Ovary (tissue), 9 donors: Measurements from ENCODE around the gene GYG2. TPM values are rescaled to one million over a fixed set of nuclear protein-coding genes. Genes with fewer than 3 reads are reported as not detected.

Experiments used
- DNase-seq, 5 donors: peaks; one replicate each; pipeline ENCODE4 v3.0.0-alpha.2; 2019 to 2020
- H3K27ac ChIP-seq, 2 donors: fragments of 200-600 bp; one replicate each; pipeline versions ENCODE4 v1.5.1 to v1.8.0; 2019 to 2022
- H3K27me3 ChIP-seq: fragments of 200-600 bp; one replicate; pipeline ENCODE4 v1.8.0; 2022
- H3K36me3 ChIP-seq: fragments of 200-600 bp; sonication (generic); one replicate; pipeline ENCODE4 v1.5.1; 2019
- H3K4me1 ChIP-seq: one replicate; pipeline ENCODE4 v1.8.1; 2013; ENCODE audit warnings: mild to moderate bottlenecking, moderate library complexity; ENCODE audit not compliant: insufficient read depth
- H3K4me3 ChIP-seq: fragments of 200-600 bp; sonication (generic); one replicate; pipeline ENCODE4 v1.5.1; 2017
- H3K9me3 ChIP-seq, 2 donors: fragments of 200-600 bp in 1 of 2; sonication (generic) in 1 of 2; one replicate each; pipeline versions ENCODE4 v1.5.1 to v1.8.1; 2013 to 2019; ENCODE audit warnings: mild to moderate bottlenecking in 1 of 2, moderate library complexity in 1 of 2
- CTCF ChIP-seq, 3 donors: fragments of 450-650 bp in 2 of 3; fragments of 200-600 bp in 1 of 3; IDR thresholded peaks; one replicate each; pipeline versions ENCODE4 v1.5.1 to v1.8.0; 2016 to 2022; ENCODE audit warnings: antibody characterized with exemption in 3 of 3, mild to moderate bottlenecking in 1 of 3
- EP300 ChIP-seq: sonication (generic); formaldehyde crosslinking; IDR thresholded peaks from one replicate; pipeline ENCODE4 v1.6.1; 2017; ENCODE audit warnings: antibody characterized with exemption
- POLR2A ChIP-seq: fragments of 450-650 bp; IDR thresholded peaks from one replicate; pipeline ENCODE4 v1.6.1; 2017; ENCODE audit warnings: antibody characterized with exemption, mild to moderate bottlenecking, moderate library complexity
- WGBS, 3 donors: extraction: QIAGEN DNeasy Blood & Tissue Kit in 1 of 3; methylation state at CpG; one replicate each; pipeline versions ENCODE4 v1.1.5 to v1.1.7; 2013 to 2017; 5-methylcytosine and 5-hydroxymethylcytosine counted together
- intact Hi-C, 4 donors: fragments of 100-400 bp; cut with DNase I; formaldehyde crosslinking; loops; one replicate each; pipeline versions ENCODE4 v1.11.0 to v1.15.1; 2022 to 2023
- polyA plus RNA-seq, 2 donors: library from polyadenylated mRNA; stranded (reverse); fragments of 200-250 nt in 1 of 2; fragments of 350-450 nt in 1 of 2; fragmentation: Illumina TruSeq in 1 of 2; extraction: RNeasy Lipid Tissue Mini Kit (QIAGEN cat#74804) in 1 of 2; gene quantifications; one replicate each; pipeline ENCODE4 v1.2.3, GENCODE V29; 2013 to 2014
- total RNA-seq, 7 donors: library from RNA; depleted of rRNA in 2 of 7; stranded (reverse); fragments of >200 nt in 2 of 7; fragmentation: NEBNext Ultra II Directional in 3 of 7; extraction: Animal tissue kit (Norgen Biotek cat#: 25700) in 3 of 7; gene quantifications; one replicate each; pipeline versions ENCODE4 v1.1.0 to v1.2.4, GENCODE V29; 2016 to 2023
- donor health status: DM: no; HTN: no; CAD: no; lungs with moderate emphysema.
- donor health status: DM: no; HTN: no; CAD: no.
- donor health status: Bipolar disorder and iron deficiency.
- donor health status: DM: yes; HTN: yes; CAD: no.
- donor health status: DM: no; HTN: no; CAD: no.
- donor health status: DM: yes; HTN: yes; CAD: no.

GYG2 gene
- total and polyA plus RNA-seq, 9 donors = 0.72 to 9.0 (median 3.9) TPM

GRCh38 chrX:2823795-2824386 lies 4.8 kb upstream of the GYG2 start:
- H3K36me3 ChIP-seq = no peaks in the 10 kb centered on the region
- no peak for DNase-seq
- no peaks in the 10 kb centered on the region for H3K27me3 ChIP-seq
- no peak overlapping the region for H3K27ac ChIP-seq
- H3K4me1 ChIP-seq = no peaks in the 10 kb centered on the region
- 23 to 31% (median 27%) methylated on average over 13 of the region's 13 CpGs for WGBS, 3 donors
- TF ChIP-seq EP300 (no peak), CTCF (IDR thresholded peaks at IDR 0.05) (no peak), POLR2A (no peak)
- intact Hi-C loops = loop anchor here in 1 of 4 donors (10.0 kb wide), 1 partner anchor 179 kb away; no protein-coding TSS in a partner anchor
- H3K9me3 ChIP-seq = no peaks in the 10 kb centered on the region
- no peak overlapping the region for H3K4me3 ChIP-seq

- TF ChIP-seq EP300 (no peak), POLR2A (no peak), CTCF (IDR thresholded peaks at IDR 0.05) (no peak)
- Histone ChIP-seq H3K4me3 (no peak overlapping the region), H3K36me3 (no peaks in the 10 kb centered on the region), H3K9me3 (no peaks in the 10 kb centered on the region), H3K4me1 (peaks cover 5% of the 10 kb centered on the region), H3K27ac (no peak overlapping the region), H3K27me3 (no peaks in the 10 kb centered on the region)
- DNase-seq = no peak
- intact Hi-C loops = loop anchor here in 1 of 4 donors (10.0 kb wide), 1 partner anchor 180 kb away; no protein-coding TSS in a partner anchor
These were observed 3.8 kb upstream of the GYG2 start for GRCh38 chrX:2824886-2825285.

- peak in 3 of 5 donors; percentile 23 to 40 (median 31) for DNase-seq
- Histone ChIP-seq H3K4me3 (peak overlapping the region; percentile 36), H3K4me1 (peaks cover 6% of the 10 kb centered on the region), H3K27me3 (no peaks in the 10 kb centered on the region), H3K9me3 (no peaks in the 10 kb centered on the region), H3K36me3 (no peaks in the 10 kb centered on the region), H3K27ac (no peak overlapping the region)
- WGBS, 3 donors = 1% methylated on average over 22 to 44 of the region's 44 CpGs
- TF ChIP-seq EP300 (no peak), POLR2A (no peak), CTCF (IDR thresholded peaks at IDR 0.05) (no peak)
- intact Hi-C loops = loop anchor here in 1 of 4 donors (10.0 kb wide), 1 partner anchor 184 kb away; no protein-coding TSS in a partner anchor
These were observed 255 bp downstream of the GYG2 start for GRCh38 chrX:2828959-2829411.

- no peaks in the 10 kb centered on the region for H3K27me3 ChIP-seq
- H3K27ac ChIP-seq = no peak overlapping the region
- no peak for DNase-seq
- no peaks in the 10 kb centered on the region for H3K9me3 ChIP-seq
- intact Hi-C loops = loop anchor here in 1 of 4 donors (10.0 kb wide), 1 partner anchor 185 kb away; no protein-coding TSS in a partner anchor
- no peaks in the 10 kb centered on the region for H3K36me3 ChIP-seq
- 11 to 18% (median 12%) methylated on average over 40 to 62 of the region's 62 CpGs for WGBS, 3 donors
- TF ChIP-seq POLR2A (no peak), CTCF (IDR thresholded peaks at IDR 0.05) (no peak), EP300 (no peak)
- peak overlapping the region; percentile 36 for H3K4me3 ChIP-seq
- peaks cover 6% of the 10 kb centered on the region for H3K4me1 ChIP-seq
These were observed 928 bp downstream of the GYG2 start for GRCh38 chrX:2829469-2830246.
